Hepatocyte (in vitro differentiated cells): ENCODE results near the gene ZNF667. TPM values are rescaled to one million over a fixed set of nuclear protein-coding genes. Genes with fewer than 3 reads are reported as not detected.

Source experiments
- DNase-seq: peaks from one replicate; pipeline ENCODE4 v3.0.0-alpha.2; 2016; ENCODE audit warnings: low spot score
- H2AFZ ChIP-seq: fragments of 200-600 bp; sonication (generic); 2 replicates; pipeline ENCODE4 v1.6.0; 2016; ENCODE audit warnings: antibody characterized with exemption, mild to moderate bottlenecking
- H3K27ac ChIP-seq: fragments of 200-600 bp; sonication (generic); 2 replicates; pipeline ENCODE4 v1.5.1; 2016; ENCODE audit warnings: mild to moderate bottlenecking
- H3K27me3 ChIP-seq: fragments of 200-600 bp; sonication (generic); 2 replicates; pipeline ENCODE4 v1.6.1; 2016
- H3K36me3 ChIP-seq: fragments of 200-600 bp; sonication (generic); replicated peaks from 2 replicates; pipeline ENCODE4 v1.5.1; 2016; ENCODE audit warnings: low read depth; ENCODE audit not compliant: insufficient read depth
- H3K4me1 ChIP-seq: fragments of 200-600 bp; sonication (generic); 2 replicates; pipeline ENCODE4 v1.5.1; 2016; ENCODE audit warnings: mild to moderate bottlenecking, moderate library complexity; ENCODE audit not compliant: insufficient read depth
- H3K4me2 ChIP-seq: fragments of 200-600 bp; sonication (generic); 2 replicates; pipeline ENCODE4 v1.6.0; 2016
- H3K4me3 ChIP-seq: fragments of 200-600 bp; sonication (generic); 2 replicates; pipeline ENCODE4 v1.5.1; 2016; ENCODE audit warnings: mild to moderate bottlenecking
- H3K79me2 ChIP-seq: fragments of 200-600 bp; sonication (generic); 2 replicates; pipeline ENCODE4 v1.6.0; 2017; ENCODE audit warnings: mild to moderate bottlenecking
- H3K9me2 ChIP-seq: fragments of 200-600 bp; sonication (generic); replicated peaks from 2 replicates; pipeline ENCODE4 v1.6.0; 2017; ENCODE audit warnings: mild to moderate bottlenecking; ENCODE audit not compliant: insufficient read depth
- H3K9me3 ChIP-seq: fragments of 200-600 bp; sonication (generic); 2 replicates; pipeline ENCODE4 v1.5.1; 2016; ENCODE audit warnings: low read depth, mild to moderate bottlenecking
- H4K20me1 ChIP-seq: fragments of 200-600 bp; sonication (generic); 2 replicates; pipeline ENCODE4 v1.6.0; 2016; ENCODE audit warnings: mild to moderate bottlenecking; ENCODE audit not compliant: insufficient read depth, poor library complexity, severe bottlenecking
- EZH2 ChIP-seq: fragments of 200-600 bp; sonication (generic); IDR thresholded peaks from 2 replicates; pipeline ENCODE4 v1.6.1; 2016; ENCODE audit warnings: antibody characterized with exemption, mild to moderate bottlenecking, borderline replicate concordance
- EZH2phosphoT487 ChIP-seq: fragments of 200-600 bp; sonication (generic); IDR thresholded peaks from one replicate; pipeline ENCODE4 v1.6.1; 2018; ENCODE audit warnings: antibody characterized with exemption, mild to moderate bottlenecking, low read depth, moderate library complexity; ENCODE audit not compliant: unreplicated experiment, severe bottlenecking
- WGBS: methylation state at CpG from one replicate; pipeline ENCODE4 v1.1.6; 2016; ENCODE audit warnings: low lambda C conversion rate; ENCODE audit errors: missing lambda C conversion rate; 5-methylcytosine and 5-hydroxymethylcytosine counted together
- polyA plus RNA-seq: library from polyadenylated mRNA; unstranded; fragments of >200 nt; fragmentation: Nextera tagmentation; extraction: Ambion mirVana; gene quantifications from 2 replicates; pipeline ENCODE4 v1.2.1, GENCODE V29; 2016
- total RNA-seq: library from RNA; depleted of rRNA; stranded (reverse); fragments of >200 nt; gene quantifications from 2 replicates; pipeline ENCODE4 v1.2.3, GENCODE V29; 2014
- TF ChIP-seq, protein P1 (sequence below): fragments of 200-600 bp; sonication (generic); IDR thresholded peaks from 2 replicates; pipeline ENCODE4 v1.5.1; 2016; ENCODE audit warnings: antibody characterized with exemption, mild to moderate bottlenecking; ENCODE audit not compliant: poor library complexity

ZNF667 gene
- total and polyA plus RNA-seq, 2 experiments from 2014 or later = 2.4 to 3.4 TPM

DNA sequence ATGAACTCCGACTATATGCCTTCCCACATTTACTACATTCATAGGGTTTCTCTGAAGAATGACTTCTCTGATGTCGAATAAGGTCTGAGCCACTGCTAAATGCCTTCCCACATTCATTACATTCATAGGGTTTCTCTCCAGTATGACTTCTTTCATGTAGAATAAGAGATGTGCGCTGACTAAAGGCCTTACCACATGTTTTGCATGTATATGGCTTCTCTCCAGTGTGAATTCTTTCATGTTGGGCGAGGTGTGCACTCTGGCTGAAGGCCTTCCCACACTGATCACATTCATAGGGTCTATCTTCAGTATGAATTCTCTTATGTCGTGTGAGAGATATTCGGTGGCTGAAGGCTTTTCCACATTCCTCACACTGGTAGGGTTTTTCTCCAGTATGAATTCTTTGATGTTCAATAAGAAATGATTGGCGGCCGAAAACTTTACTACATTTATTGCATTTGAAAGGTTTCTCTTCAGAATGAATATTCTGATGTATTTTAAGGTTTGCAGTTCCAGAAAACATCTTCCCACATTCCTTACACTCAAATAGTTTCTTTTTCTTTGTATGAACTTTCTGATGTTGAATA is 35.8 kb downstream of the ZNF667 start:
- H3K4me3 ChIP-seq = no peak overlapping the region
- no peak overlapping the region for H2AFZ ChIP-seq
- no peak for DNase-seq
- H3K27me3 ChIP-seq = no peaks in the 10 kb centered on the region
- H3K79me2 ChIP-seq = no peaks in the 10 kb centered on the region
- no peaks in the 10 kb centered on the region for H3K36me3 ChIP-seq
- TF ChIP-seq, protein P1, sequence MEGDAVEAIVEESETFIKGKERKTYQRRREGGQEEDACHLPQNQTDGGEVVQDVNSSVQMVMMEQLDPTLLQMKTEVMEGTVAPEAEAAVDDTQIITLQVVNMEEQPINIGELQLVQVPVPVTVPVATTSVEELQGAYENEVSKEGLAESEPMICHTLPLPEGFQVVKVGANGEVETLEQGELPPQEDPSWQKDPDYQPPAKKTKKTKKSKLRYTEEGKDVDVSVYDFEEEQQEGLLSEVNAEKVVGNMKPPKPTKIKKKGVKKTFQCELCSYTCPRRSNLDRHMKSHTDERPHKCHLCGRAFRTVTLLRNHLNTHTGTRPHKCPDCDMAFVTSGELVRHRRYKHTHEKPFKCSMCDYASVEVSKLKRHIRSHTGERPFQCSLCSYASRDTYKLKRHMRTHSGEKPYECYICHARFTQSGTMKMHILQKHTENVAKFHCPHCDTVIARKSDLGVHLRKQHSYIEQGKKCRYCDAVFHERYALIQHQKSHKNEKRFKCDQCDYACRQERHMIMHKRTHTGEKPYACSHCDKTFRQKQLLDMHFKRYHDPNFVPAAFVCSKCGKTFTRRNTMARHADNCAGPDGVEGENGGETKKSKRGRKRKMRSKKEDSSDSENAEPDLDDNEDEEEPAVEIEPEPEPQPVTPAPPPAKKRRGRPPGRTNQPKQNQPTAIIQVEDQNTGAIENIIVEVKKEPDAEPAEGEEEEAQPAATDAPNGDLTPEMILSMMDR = no peak
- TF ChIP-seq EZH2 (no peak), EZH2phosphoT487 (no peak)
- no peaks in the 10 kb centered on the region for H3K9me2 ChIP-seq
- H4K20me1 ChIP-seq = no peaks in the 10 kb centered on the region
- H3K4me1 ChIP-seq = no peaks in the 10 kb centered on the region
- WGBS = 79% methylated on average over 8 of the region's 8 CpGs
- peaks cover 34% of the 10 kb centered on the region for H3K9me3 ChIP-seq
- H3K27ac ChIP-seq = no peak overlapping the region
- no peak overlapping the region for H3K4me2 ChIP-seq

DNA sequence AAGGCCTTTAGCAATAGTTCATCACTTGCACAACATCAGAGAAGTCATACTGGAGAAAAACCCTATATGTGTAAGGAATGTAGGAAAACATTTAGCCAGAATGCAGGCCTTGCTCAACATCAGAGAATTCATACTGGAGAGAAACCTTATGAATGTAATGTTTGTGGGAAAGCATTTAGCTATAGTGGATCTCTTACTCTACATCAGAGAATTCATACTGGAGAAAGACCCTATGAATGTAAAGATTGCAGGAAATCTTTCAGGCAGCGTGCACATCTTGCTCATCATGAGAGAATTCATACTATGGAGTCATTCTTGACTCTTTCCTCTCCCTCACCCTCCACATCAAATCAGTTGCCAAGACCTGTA is 53.2 kb downstream of the ZNF667 start:
- peaks cover 97% of the 10 kb centered on the region for H3K9me3 ChIP-seq
- no peaks in the 10 kb centered on the region for H3K9me2 ChIP-seq
- H2AFZ ChIP-seq = no peak overlapping the region
- peaks cover 7% of the 10 kb centered on the region for H3K36me3 ChIP-seq
- DNase-seq = no peak
- H4K20me1 ChIP-seq = no peaks in the 10 kb centered on the region
- no peak overlapping the region for H3K27ac ChIP-seq
- no peaks in the 10 kb centered on the region for H3K27me3 ChIP-seq
- 95% methylated on average over 1 of the region's 1 CpG for WGBS
- H3K4me1 ChIP-seq = no peaks in the 10 kb centered on the region
- no peak overlapping the region for H3K4me2 ChIP-seq
- H3K79me2 ChIP-seq = no peaks in the 10 kb centered on the region
- TF ChIP-seq EZH2phosphoT487 = no peak
- TF ChIP-seq, protein P1 = no peak
- TF ChIP-seq EZH2 = no peak
- no peak overlapping the region for H3K4me3 ChIP-seq

DNA sequence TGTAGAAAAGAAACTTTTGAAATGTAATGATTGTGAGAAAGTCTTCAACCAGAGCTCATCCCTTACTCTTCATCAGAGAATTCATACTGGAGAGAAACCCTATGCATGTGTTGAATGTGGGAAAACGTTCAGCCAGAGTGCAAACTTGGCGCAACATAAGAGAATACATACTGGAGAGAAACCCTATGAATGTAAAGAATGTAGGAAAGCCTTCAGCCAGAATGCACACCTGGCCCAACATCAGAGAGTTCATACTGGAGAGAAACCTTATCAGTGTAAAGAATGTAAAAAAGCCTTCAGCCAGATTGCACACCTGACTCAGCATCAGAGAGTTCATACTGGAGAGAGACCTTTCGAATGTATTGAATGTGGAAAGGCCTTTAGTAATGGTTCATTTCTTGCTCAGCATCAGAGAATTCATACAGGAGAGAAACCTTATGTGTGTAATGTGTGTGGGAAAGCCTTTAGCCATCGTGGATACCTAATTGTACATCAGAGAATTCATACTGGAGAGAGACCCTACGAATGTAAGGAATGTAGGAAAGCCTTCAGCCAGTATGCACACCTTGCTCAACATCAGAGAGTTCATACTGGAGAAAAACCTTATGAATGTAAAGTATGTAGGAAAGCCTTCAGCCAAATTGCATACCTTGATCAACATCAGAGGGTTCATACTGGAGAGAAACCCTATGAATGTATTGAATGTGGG is 53.7 kb downstream of the ZNF667 start:
- Histone ChIP-seq H3K9me2 (no peaks in the 10 kb centered on the region), H3K4me3 (no peak overlapping the region), H4K20me1 (no peaks in the 10 kb centered on the region), H3K27ac (no peak overlapping the region), H3K4me1 (no peaks in the 10 kb centered on the region), H2AFZ (no peak overlapping the region), H3K27me3 (no peaks in the 10 kb centered on the region), H3K4me2 (no peak overlapping the region), H3K9me3 (peaks cover 97% of the 10 kb centered on the region), H3K36me3 (peaks cover 7% of the 10 kb centered on the region), H3K79me2 (no peaks in the 10 kb centered on the region)
- DNase-seq = no peak
- TF ChIP-seq, protein P1 = no peak
- TF ChIP-seq EZH2 (no peak), EZH2phosphoT487 (no peak)
- 95% methylated on average over 5 of the region's 5 CpGs for WGBS
